Measurements from ENCODE around the gene OOSP4A. TPM values are rescaled to one million over a fixed set of nuclear protein-coding genes. Genes with fewer than 3 reads are reported as not detected.
"Not testable (repeated sequence)": the region's sequence is repeated elsewhere in the genome, so short reads cannot be mapped to it uniquely, and the experiment has no call there.

The OOSP4A gene
- total and polyA plus RNA-seq, 5 experiments from 2014 or later: not detected

DNA sequence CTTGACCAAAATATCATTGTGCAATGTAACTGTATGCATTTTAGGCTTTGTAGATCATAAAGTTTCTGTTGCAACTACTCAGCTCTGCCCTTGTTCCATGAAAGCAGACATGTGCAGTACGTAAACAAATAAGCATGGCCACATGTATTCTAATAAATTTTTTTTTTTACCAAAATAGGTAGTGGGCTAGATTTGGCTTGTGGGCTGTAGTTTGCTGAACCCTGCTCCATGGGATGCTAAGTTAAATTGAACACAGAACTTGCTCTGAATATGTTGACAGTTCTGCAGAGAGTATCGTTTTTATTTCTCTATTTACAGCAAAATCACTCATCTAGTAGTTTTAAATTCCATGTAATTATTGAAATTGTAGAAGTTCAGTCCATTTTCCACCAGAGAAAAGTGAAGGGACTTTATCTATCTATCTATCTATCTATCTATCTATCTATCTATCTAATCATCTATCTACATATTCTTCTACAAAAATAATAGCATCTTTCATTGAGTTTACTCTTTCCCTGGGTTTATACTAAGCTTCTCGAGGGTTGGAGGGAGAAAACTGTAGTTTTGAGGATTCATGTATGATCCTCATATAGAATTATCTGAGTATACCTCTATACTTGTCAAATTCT, 9.5 kb upstream of the OOSP4A start:
- H3K4me3 Mint-ChIP-seq: no peak overlapping the region
- H3K9me3 Mint-ChIP-seq: no peaks in the 10 kb centered on the region
- ATAC-seq (no peak), DNase-seq (no peak)
- no peaks in the 10 kb centered on the region for H3K36me3 Mint-ChIP-seq
- H3K27ac Mint-ChIP-seq: no peak overlapping the region
- H3K27me3 Mint-ChIP-seq: peaks cover 3 to 28% (median 7%) of the 10 kb centered on the region in 5 donors
- H3K4me1 Mint-ChIP-seq: no peaks in the 10 kb centered on the region
- POLR2A ChIA-PET: no interaction called here

DNA sequence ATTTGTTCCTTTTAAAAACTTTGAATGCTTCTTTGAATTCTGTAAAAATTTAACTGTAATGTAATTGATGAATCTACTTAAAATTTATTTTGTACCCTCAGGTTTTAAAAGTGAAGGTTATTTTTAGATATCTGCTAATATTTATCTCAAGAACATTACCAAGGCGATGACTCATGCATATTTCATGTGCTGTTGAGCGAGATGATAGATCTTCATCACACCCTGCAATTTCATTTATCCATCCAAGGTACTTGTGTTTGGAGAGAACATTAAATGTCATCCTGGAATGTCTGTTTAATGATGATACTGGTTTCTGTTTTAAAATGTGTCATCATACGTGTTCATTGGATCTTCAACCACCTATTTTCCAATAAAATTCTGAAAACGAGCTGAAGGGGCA, 6.7 kb upstream of the OOSP4A start:
- no peaks in the 10 kb centered on the region for H3K4me1 Mint-ChIP-seq
- H3K27ac Mint-ChIP-seq: no peak overlapping the region
- POLR2A ChIA-PET: no interaction called here
- no peak overlapping the region for H3K4me3 Mint-ChIP-seq
- no peak for ATAC-seq
- H3K9me3 Mint-ChIP-seq: no peaks in the 10 kb centered on the region
- H3K27me3 Mint-ChIP-seq: peaks cover 3 to 14% (median 5%) of the 10 kb centered on the region in 5 donors
- no peaks in the 10 kb centered on the region for H3K36me3 Mint-ChIP-seq
- DNase-seq: no peak

DNA sequence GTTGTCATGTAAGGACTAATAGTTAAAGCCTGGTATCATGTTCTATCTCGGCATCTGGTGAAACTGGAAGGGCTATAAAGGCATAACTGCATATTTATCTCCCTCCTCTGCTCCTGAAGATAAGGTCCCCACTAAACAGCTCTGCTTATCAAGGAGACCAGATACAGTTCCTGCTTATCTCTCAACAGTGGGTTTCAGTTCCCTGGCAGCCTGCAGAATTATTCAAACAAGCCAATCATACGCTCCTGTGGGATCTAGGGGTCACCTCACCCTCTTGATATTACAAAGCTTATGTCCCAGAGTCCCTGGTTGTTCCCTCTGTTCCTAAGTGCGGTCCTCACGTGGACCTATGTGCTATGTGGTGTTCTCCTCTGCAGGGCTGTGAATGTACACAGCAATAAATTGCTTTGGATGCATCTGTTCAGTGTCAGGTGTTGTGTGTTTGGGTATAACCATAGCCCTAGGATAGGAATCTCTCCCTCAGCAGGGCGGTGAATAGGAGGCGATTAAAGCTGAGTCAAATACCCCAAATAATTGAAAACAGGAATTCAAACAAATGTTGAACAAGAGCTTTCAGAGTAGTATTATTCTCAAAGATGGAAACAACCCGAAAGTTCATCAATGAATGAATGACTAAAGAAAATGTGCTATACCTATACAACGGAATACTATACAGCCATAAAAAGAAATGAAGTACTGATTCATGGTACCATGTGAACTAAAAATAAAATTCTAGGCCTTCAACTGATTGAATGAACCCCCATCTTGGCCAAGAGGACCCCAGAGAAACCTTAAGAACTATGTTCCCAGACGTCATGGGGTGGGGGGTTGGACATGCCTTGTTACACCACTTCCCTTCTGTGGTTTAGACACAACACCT, 3.1 kb upstream of the OOSP4A start:
- POLR2A ChIA-PET: no interaction called here
- H3K4me3 Mint-ChIP-seq: no peak overlapping the region
- DNase-seq (no peak), ATAC-seq (no peak)
- no peaks in the 10 kb centered on the region for H3K9me3 Mint-ChIP-seq
- H3K27me3 Mint-ChIP-seq: peaks cover 5 to 14% (median 7%) of the 10 kb centered on the region in 5 donors
- no peaks in the 10 kb centered on the region for H3K36me3 Mint-ChIP-seq
- no peak overlapping the region for H3K27ac Mint-ChIP-seq
- H3K4me1 Mint-ChIP-seq: no peaks in the 10 kb centered on the region

DNA sequence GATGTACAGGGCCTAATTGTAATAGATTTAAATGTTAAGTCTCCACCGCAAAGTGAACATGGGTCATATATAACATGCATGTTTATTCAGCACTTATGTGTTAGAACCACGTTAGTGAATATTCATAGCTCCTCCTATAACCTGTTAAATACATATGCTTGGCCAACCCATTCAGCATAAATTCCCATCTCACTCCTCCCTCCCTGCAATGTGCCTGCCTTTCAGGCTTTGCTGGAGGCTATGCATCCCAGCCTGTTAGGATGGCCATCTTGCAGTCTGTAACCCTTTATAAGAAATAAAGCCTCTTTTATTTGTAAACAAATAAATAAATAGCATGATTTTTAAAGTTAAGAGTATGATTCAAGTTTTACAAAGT, 1.7 kb upstream of the OOSP4A start:
- no peaks in the 10 kb centered on the region for H3K9me3 Mint-ChIP-seq
- no peak for DNase-seq
- H3K27me3 Mint-ChIP-seq: peaks cover 0 to 9% (median 3%) of the 10 kb centered on the region in 5 donors

DNA sequence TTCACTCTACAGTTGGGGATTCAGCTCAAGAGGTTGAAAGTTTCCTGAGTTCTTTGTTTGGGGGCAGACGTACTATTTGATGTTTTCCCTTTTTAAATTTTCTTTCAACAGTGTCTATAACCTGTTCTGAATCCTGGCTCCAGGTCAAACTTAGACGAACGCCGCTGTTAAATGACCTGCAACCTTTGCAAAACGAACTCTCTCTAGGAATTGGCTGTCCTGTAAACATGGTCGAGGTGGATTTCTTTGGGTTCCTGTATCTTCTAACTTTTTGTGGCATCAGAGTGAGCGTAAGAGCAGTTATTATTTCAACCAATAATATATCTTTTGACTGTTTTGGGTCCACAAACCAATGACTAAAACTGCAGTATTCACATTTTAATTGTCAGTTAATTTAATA, 1.6 kb downstream of the OOSP4A start:
- Mint-ChIP-seq H3K27me3 (peaks cover 0 to 7% (median 1%) of the 10 kb centered on the region in 5 donors), H3K4me1 (no peaks in the 10 kb centered on the region), H3K27ac (no peak overlapping the region), H3K36me3 (no peaks in the 10 kb centered on the region), H3K9me3 (no peaks in the 10 kb centered on the region), H3K4me3 (no peak overlapping the region)
- POLR2A ChIA-PET: no interaction called here
- DNase-seq (no peak), ATAC-seq (no peak)

More for the DNA sequence above, 1.7 kb upstream of the OOSP4A start:
- no peak for ATAC-seq
- POLR2A ChIA-PET: no interaction called here
- Mint-ChIP-seq H3K27ac (no peak overlapping the region), H3K4me1 (no peaks in the 10 kb centered on the region), H3K4me3 (no peak overlapping the region), H3K36me3 (no peaks in the 10 kb centered on the region)

DNA sequence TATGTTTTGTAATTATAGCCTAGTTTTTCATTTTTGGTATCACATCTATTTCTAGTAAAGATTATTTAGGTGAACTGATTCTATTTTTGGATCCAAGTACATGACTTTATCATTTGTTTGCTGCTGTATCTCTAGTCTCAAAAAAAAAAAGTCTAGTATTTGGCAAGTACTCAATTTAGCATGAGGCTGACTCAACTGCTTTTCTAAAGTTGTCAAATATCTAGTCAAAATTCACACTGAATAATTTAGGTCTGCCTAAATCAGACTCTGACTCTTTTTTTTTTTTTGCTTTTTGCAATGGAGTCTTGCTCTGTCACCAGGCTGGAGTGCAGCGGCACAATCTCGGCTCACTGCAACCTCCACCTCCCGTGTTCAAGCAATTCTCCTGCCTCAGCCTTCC, 2.4 kb downstream of the OOSP4A start:
- ATAC-seq (no peak), DNase-seq (no peak)
- no peaks in the 10 kb centered on the region for H3K4me1 Mint-ChIP-seq
- peaks cover 0 to 7% (median 1%) of the 10 kb centered on the region in 5 donors for H3K27me3 Mint-ChIP-seq
- POLR2A ChIA-PET: no interaction called here
- no peak overlapping the region for H3K4me3 Mint-ChIP-seq
- no peaks in the 10 kb centered on the region for H3K9me3 Mint-ChIP-seq
- H3K36me3 Mint-ChIP-seq: no peaks in the 10 kb centered on the region
- H3K27ac Mint-ChIP-seq: no peak overlapping the region

- no peaks in the 10 kb centered on the region for H3K9me3 Mint-ChIP-seq
- POLR2A ChIA-PET: no interaction called here
- no peaks in the 10 kb centered on the region for H3K36me3 Mint-ChIP-seq
These were observed 4.0 kb downstream of the OOSP4A start for GRCh38 chr11:59967677-59968394.

DNA sequence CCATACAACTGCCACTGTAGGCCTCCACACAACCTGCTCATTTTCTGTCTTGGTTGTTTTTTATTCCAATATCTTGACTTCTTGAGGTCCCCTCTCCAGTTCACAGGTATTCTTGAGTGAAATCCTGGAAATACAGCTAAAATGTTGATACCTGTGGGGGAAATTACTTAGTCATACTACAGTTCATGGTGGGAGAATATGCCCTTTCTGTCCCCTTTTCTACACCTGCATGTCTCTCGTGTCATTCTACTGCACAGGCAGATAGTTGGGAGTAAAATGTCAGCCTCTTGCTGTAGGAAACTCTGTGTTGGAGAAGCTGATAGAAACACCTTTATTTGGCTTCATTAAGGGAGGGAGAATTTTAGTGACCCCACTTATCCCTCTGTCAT, 4.6 kb downstream of the OOSP4A start:
- no peaks in the 10 kb centered on the region for H3K9me3 Mint-ChIP-seq
- H3K36me3 Mint-ChIP-seq: no peaks in the 10 kb centered on the region
- no peak overlapping the region for H3K27ac Mint-ChIP-seq
- POLR2A ChIA-PET: no interaction called here
- no peak overlapping the region for H3K4me3 Mint-ChIP-seq
- peaks cover 1 to 9% (median 7%) of the 10 kb centered on the region in 5 donors for H3K27me3 Mint-ChIP-seq
- H3K4me1 Mint-ChIP-seq: no peaks in the 10 kb centered on the region
- DNase-seq (no peak), ATAC-seq (no peak)

More at GRCh38 chr11:59967677-59968394, 4.0 kb downstream of the OOSP4A start:
- Mint-ChIP-seq H3K4me1 (no peaks in the 10 kb centered on the region), H3K27me3 (peaks cover 1 to 9% (median 7%) of the 10 kb centered on the region in 5 donors), H3K4me3 (no peak overlapping the region), H3K27ac (no peak overlapping the region)
- DNase-seq: no peak
- ATAC-seq: no peak

GRCh38 chr11:59973097-59973496, 9.3 kb downstream of the OOSP4A start:
- H3K36me3 Mint-ChIP-seq: no peaks in the 10 kb centered on the region
- POLR2A ChIA-PET: no interaction called here
- H3K27ac Mint-ChIP-seq: peak overlapping the region in 1 of 10 donors; percentile 36
- H3K9me3 Mint-ChIP-seq: no peaks in the 10 kb centered on the region
- ATAC-seq (no peak), DNase-seq (no peak)
- no peaks in the 10 kb centered on the region for H3K4me1 Mint-ChIP-seq
- H3K27me3 Mint-ChIP-seq: peaks cover 1 to 8% (median 7%) of the 10 kb centered on the region in 5 donors
- no peak overlapping the region for H3K4me3 Mint-ChIP-seq

DNA sequence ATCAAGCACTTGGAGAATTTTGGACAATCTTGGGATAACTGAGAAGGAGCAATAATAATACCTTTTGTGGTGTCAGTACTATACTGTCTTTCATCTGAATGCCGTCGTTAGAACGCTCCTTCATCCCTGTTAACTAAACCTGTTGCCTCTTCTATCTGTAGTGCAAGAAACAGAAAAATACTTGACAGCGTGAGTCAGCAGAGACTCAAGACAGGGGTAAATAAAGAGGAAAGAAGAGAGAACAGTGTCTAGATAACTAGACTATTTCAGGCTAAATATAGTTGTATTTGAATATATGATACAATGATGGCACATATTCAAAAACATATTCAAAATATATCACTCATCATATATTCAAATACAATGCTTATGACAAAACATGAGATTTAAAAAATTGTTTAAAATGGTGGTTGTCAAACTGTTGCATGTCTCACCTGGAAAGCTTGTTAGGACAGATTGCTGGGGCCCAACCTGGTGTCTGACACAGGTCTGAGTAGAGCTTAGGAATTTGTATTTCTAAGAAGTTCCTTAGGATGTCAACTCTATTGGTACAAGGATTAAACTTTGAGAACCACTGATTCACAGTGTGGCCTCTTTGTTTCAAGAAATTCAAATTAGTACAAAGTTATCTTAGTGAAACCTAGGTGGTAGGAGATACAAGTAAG, 17.4 kb downstream of the OOSP4A start:
- Mint-ChIP-seq H3K36me3 (no peaks in the 10 kb centered on the region), H3K9me3 (peaks cover 0 to 3% (median 0%) of the 10 kb centered on the region in 9 donors), H3K27ac (no peak overlapping the region), H3K4me3 (no peak overlapping the region), H3K27me3 (peaks cover 10 to 35% (median 13%) of the 10 kb centered on the region in 5 donors), H3K4me1 (no peaks in the 10 kb centered on the region)
- ATAC-seq (no peak), DNase-seq (no peak)
- POLR2A ChIA-PET: no interaction called here

GRCh38 chr11:59982037-59982436, 18.2 kb downstream of the OOSP4A start:
- H3K4me1 Mint-ChIP-seq, DNase-seq, H3K4me3 Mint-ChIP-seq, H3K36me3 Mint-ChIP-seq, ATAC-seq, H3K9me3 Mint-ChIP-seq, H3K27ac Mint-ChIP-seq, POLR2A ChIA-PET: not testable (repeated sequence)
- H3K27me3 Mint-ChIP-seq: peaks cover 10 to 35% (median 13%) of the 10 kb centered on the region in 5 donors

GRCh38 chr11:59983212-59983611, 19.4 kb downstream of the OOSP4A start:
- Mint-ChIP-seq H3K27ac (no peak overlapping the region), H3K9me3 (peaks cover 0 to 3% (median 0%) of the 10 kb centered on the region in 9 donors), H3K27me3 (peaks cover 7 to 35% (median 12%) of the 10 kb centered on the region in 5 donors), H3K4me3 (no peak overlapping the region), H3K4me1 (no peaks in the 10 kb centered on the region), H3K36me3 (no peaks in the 10 kb centered on the region)
- no peak for DNase-seq
- POLR2A ChIA-PET: no interaction called here
- ATAC-seq: no peak

DNA sequence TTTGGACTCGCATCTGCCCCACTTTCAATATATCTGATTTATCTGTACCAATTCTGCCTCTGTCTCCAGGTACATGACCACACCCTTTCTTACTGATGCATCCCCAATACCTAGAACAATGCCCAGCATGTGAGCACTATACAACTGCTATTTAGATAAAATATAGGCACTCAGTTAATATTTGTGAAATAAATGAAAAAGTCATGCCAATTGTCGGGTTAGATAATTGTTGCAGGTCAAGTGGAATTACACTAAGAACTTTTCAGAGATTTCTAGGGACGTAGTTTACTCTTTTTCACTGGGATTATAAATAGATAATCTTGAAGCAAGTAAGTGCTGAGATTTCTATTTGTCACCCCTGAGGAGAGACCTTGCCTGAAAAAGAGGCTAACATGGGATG, 20.5 kb downstream of the OOSP4A start:
- Mint-ChIP-seq H3K4me3 (no peak overlapping the region), H3K36me3 (peaks cover 0 to 7% (median 0%) of the 10 kb centered on the region in 3 donors), H3K4me1 (no peaks in the 10 kb centered on the region), H3K27ac (no peak overlapping the region), H3K9me3 (peaks cover 0 to 10% (median 4%) of the 10 kb centered on the region in 9 donors), H3K27me3 (peaks cover 3 to 27% (median 8%) of the 10 kb centered on the region in 5 donors)
- POLR2A ChIA-PET: no interaction called here
- no peak for ATAC-seq
- no peak for DNase-seq

Data from naive thymus-derived CD8-positive, alpha-beta T cell (primary cell).